ENCODE results near the gene ABCB6. TPM values are rescaled to one million over a fixed set of nuclear protein-coding genes. Genes with fewer than 3 reads are reported as not detected.

The ABCB6 gene
- polyA plus RNA-seq, 3 donors, result 34.7 to 37.5 (median 36.8) TPM

- no peak for DNase-seq (ENCODE audit: low read depth in 3 of 3, low spot score in 2 of 3)
These were observed 19.1 kb downstream of the ABCB6 start for GRCh38 chr2:219199470-219200211.

GRCh38 chr2:219198974-219199373 lies 19.8 kb downstream of the ABCB6 start:
- no peak for DNase-seq (ENCODE audit: low read depth in 3 of 3, low spot score in 2 of 3)

GRCh38 chr2:219197388-219197787 lies 21.4 kb downstream of the ABCB6 start:
- no peak for DNase-seq (ENCODE audit: low read depth in 3 of 3, low spot score in 2 of 3)

GRCh38 chr2:219186754-219187456 lies 31.9 kb downstream of the ABCB6 start:
- no peak for DNase-seq (ENCODE audit: low read depth in 3 of 3, low spot score in 2 of 3)

GRCh38 chr2:219184121-219184520 lies 34.6 kb downstream of the ABCB6 start:
- no peak for DNase-seq (ENCODE audit: low read depth in 3 of 3, low spot score in 2 of 3)

GRCh38 chr2:219183151-219183772 lies 35.5 kb downstream of the ABCB6 start:
- no peak for DNase-seq (ENCODE audit: low read depth in 3 of 3, low spot score in 2 of 3)

- DNase-seq (ENCODE audit: low read depth in 3 of 3, low spot score in 2 of 3), result no peak
These were observed 36.2 kb downstream of the ABCB6 start for GRCh38 chr2:219182331-219183150.

- no peak for DNase-seq (ENCODE audit: low read depth in 3 of 3, low spot score in 2 of 3)
These were observed 37.2 kb downstream of the ABCB6 start for GRCh38 chr2:219181531-219181930.

- DNase-seq (ENCODE audit: low read depth in 3 of 3, low spot score in 2 of 3), result no peak
These were observed 37.8 kb downstream of the ABCB6 start for GRCh38 chr2:219180961-219181360.

- DNase-seq (ENCODE audit: low read depth in 3 of 3, low spot score in 2 of 3), result no peak
These were observed 38.9 kb downstream of the ABCB6 start for GRCh38 chr2:219179601-219180465.

GRCh38 chr2:219178377-219179175 lies 40.2 kb downstream of the ABCB6 start:
- DNase-seq (ENCODE audit: low read depth in 3 of 3, low spot score in 2 of 3), result no peak

GRCh38 chr2:219177552-219178376 lies 41.0 kb downstream of the ABCB6 start, which contains the start of gene RETREG2:
TSS of gene RETREG2 (plus strand) at chr2:219178275. CDS start at chr2:219178353, 78 bp downstream.
- DNase-seq (ENCODE audit: low read depth in 3 of 3, low spot score in 2 of 3), result peak; percentile 72 to 76 (median 75)

GRCh38 chr2:219176818-219177551 lies 41.8 kb downstream of the ABCB6 start, which contains the start of gene CNPPD1:
TSS of gene CNPPD1 (minus strand) at chr2:219176925. CDS start at chr2:219176828, 97 bp downstream.
- peak in 2 of 3 donors; percentile 51 to 57 for DNase-seq (ENCODE audit: low read depth in 3 of 3, low spot score in 2 of 3)

- peak in 1 of 3 donors; percentile 24 for DNase-seq (ENCODE audit: low read depth in 3 of 3, low spot score in 2 of 3)
These were observed 42.6 kb downstream of the ABCB6 start for GRCh38 chr2:219175928-219176817.

GRCh38 chr2:219175486-219175885 lies 43.3 kb downstream of the ABCB6 start:
- no peak for DNase-seq (ENCODE audit: low read depth in 3 of 3, low spot score in 2 of 3)

- no peak for DNase-seq (ENCODE audit: low read depth in 3 of 3, low spot score in 2 of 3)
These were observed 44.0 kb downstream of the ABCB6 start for GRCh38 chr2:219174801-219175200.

All from right renal cortex interstitium (tissue), 3 donors.